HG02970 (cell line): ENCODE results near the gene PLIN5.

Experiments used
- ATAC-seq: cut with Tn5 transposase; IDR thresholded peaks from one replicate; pipeline ENCODE4 v1.9.1; 2021; ENCODE audit warnings: mild to moderate bottlenecking, moderate library complexity, moderate number of reproducible peaks; ENCODE audit not compliant: unreplicated experiment, low FRiP score

Gene PLIN5

GRCh38 chr19:4523306-4524110 is 11.5 kb downstream of the PLIN5 start:
- no peak for ATAC-seq

DNA sequence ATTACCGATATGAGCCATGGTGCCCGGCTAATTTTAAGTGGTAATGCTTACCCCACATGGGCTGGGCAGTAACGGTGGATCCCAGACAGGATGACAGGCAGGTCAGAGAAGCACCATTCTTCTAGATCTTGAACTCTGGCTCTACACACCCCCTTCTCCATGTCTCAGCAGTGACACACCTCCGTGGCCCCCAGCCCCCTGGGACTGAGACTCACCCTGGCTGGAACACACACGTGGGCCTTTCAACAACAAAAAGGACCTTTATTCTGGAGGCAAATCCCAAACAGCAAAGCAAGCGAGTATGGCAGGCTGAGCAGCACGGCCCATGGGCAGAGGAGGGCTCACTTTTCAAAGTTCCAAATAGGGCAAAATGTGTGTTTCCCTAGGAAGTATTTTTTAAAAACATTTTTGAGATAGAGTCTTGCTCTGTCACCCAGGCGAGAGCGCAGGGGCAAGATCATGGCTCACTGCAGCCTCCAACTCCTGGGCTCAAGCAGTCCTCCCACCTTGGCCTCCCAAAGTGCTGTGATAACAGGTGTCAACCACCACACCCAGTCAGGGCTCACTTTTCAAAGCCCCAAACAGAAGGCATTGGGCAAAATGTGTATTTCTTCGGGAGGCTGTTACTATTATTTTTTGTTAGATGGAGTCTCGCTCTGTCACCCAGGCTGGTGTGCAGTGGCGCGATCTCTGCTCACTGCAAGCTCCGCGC is 12.6 kb downstream of the PLIN5 start:
- no peak for ATAC-seq

DNA sequence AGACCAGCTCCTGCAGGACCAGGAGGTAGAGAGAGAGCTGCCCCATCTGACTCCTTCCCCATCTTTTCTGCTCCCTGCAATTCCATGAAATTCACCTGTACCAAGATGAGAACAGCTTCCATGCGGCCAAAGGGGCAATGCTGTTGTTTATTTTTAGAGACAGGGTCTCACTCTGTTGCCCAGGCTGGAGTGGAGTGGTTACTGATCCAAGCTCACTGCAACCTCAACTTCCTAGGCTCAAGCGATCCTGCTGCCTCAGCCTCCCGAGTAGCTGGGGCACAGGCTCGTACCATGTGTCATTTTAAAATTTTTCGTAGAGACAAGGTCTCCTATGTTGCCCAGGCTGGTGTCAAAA is 13.2 kb downstream of the PLIN5 start:
- no peak for ATAC-seq

GRCh38 chr19:4521170-4521887 is 13.7 kb downstream of the PLIN5 start:
- no peak for ATAC-seq

DNA sequence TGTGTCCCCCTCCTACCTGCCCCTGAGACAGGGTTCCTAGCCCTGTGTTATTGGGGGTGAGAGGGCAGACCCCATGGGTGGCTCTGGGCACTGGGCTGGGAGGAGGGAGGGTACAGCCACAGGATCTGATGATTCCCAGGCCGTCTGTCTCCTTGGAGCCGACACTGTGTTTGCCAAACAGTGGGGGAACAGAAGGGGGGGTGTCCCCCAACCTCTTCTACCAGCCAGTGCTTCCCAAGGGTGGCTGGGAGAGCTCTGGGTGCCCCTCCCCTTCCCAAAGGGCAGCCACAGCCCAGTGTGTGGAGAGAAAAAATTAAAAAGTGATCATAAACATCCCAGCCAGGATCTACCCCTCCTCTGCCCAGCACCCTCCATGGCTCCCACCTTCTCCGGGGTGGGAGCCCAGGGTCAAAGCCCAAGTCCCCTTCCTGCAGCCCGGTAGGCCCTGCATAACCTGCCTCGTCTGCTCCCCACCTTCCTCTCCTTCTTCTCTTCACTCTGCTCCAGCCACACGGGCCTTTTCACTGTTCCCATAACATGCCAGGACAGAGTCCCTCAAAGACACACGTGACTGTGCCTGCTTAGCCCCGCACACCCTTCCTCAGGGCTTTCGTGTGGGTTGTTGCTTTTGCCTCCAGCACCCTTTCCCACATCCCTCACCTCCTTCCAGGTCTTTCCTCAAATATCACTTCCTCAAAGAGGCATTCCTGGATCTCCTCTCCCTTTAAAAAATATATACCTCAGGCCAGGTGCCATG is 15.3 kb downstream of the PLIN5 start:
- no peak for ATAC-seq

- ATAC-seq = no peak
These were observed 15.9 kb downstream of the PLIN5 start for GRCh38 chr19:4519172-4519496.

GRCh38 chr19:4518345-4519171 is 16.5 kb downstream of the PLIN5 start, which contains the start of gene PLIN4:
Gene PLIN4 (minus strand): TSS chr19:4518486. CDS start chr19:4518272, 214 bp downstream.
- ATAC-seq = no peak

GRCh38 chr19:4517451-4518057 is 17.5 kb downstream of the PLIN5 start:
- no peak for ATAC-seq

GRCh38 chr19:4516939-4517300 is 18.1 kb downstream of the PLIN5 start:
- ATAC-seq = no peak

DNA sequence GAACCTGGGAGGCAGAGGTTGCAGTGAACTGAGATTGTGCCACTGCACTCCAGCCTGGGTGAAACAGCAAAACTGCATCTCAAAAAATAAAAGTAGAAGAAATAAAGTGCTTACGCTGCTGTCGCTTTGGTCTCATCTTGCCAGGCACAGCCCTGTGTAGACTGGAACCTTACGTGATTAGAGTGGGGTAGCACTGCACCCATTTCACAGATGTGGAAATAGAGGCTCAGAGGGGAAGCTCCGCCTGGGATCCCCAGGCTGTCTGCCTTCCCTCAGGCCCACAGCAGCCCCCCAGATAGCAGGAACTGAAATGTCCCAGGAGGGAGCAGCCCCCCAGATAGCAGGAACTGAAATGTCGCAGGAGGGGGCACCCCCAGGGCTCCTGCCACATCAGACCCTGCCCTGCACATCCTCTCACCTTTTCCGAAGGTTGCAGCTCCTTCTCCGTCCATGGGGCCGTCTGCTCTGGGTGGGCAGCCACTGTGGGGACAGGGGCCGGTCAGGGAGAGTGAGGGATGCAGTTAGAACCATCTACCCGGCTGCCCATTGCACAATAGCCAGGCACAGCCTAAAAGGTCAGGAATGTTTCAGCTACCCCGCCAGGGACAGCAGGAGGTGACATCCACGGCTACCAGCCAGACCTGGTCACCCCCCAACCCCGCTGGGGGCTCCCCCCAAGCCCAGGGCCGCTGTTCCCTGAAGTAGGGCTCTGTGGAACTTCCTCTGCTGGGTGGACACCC is 18.7 kb downstream of the PLIN5 start:
- ATAC-seq = no peak

DNA sequence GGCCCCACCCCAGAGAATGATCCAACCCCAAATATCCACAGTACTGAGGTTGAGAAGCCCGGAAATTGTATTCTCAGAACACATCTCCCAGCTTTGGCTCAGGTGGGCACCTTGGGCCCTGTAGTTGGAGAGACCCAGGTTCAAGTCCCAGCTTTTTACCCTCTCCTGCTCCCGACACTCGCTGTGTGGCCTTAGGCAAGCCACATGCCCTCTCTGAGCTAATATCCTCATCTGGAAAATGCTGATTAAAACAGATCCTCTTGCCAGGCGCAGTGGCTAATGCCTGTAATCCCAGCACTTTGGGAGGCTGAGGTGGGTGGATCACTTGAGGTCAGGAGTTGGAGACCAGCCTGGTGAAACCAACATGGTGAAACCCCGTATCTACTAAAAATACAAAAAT is 19.3 kb downstream of the PLIN5 start:
- ATAC-seq = no peak

GRCh38 chr19:4513248-4513647 is 21.8 kb downstream of the PLIN5 start:
- no peak for ATAC-seq

DNA sequence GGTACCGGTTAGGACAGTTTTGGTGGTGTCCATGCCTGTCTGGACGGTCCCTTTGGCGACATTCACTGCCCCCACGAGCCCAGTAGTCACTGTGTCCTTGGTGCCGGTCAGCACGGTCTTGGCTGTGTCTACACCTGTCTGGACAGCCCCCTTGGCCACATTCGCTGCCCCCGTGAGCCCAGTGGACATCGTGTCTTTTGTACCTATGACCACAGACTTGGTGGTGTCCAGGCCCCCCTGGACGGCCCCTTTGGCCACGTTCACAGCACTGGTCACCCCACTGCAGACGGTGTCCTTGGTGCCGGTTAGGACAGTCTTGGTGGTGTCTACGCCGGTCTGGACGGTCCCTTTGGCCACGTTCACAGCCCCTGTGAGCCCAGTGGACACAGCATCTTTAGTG is 23.0 kb downstream of the PLIN5 start:
- no peak for ATAC-seq

DNA sequence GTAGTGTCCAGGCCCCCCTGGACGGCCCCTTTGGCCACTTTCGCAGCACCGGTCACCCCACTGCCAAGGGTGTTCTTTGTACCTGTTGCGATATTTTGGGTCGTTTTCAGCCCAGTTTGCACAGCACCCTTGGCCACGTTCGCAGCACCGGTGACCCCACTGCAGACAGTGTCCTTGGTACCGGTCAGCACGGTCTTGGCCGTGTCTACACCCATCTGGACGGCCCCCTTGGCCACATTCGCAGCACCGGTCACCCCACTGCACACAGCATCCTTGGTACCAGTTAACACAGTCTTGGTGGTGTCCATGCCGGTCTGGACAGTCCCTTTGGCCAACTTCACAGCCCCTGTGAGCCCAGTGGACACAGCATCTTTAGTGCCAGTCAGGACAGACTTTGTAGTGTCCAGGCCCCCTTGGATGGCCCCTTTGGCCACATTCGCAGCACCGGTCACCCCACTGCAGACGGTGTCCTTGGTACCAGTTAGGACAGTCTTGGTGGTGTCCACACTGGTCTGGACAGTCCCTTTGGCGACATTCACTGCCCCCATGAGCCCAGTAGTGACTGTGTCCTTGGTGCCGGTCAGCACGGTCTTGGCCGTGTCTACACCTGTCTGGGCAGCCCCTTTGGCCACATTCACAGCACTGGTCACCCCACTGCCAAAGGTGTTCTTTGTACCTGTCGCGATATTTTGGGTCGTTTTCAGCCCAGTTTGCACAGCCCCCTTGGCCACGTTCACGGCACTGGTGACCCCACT is 23.5 kb downstream of the PLIN5 start:
- ATAC-seq = no peak

GRCh38 chr19:4510435-4511255 is 24.4 kb downstream of the PLIN5 start:
- no peak for ATAC-seq

- no peak for ATAC-seq
These were observed 26.3 kb downstream of the PLIN5 start for GRCh38 chr19:4508698-4509097.

DNA sequence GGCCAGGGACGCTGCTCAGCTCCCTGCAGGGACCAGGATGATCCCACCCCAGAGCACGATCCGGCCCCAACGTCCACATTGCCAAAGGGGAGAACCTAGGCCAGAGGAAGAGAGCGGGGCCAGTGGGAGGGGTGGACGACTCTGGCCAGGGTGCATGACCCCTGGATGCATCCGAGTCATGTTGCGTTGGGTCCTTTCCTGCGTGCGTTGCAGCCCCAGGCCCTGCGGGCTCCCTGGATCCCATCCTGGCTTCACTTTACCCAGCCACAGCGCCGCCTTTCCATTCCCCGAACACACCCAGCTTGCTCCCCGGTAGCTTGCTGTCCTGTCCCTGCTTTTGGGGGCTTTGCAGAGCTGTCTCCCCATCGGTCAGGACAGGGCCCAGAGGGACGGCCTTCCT is 27.2 kb downstream of the PLIN5 start:
- ATAC-seq = no peak

GRCh38 chr19:4507150-4507452 is 27.9 kb downstream of the PLIN5 start:
- no peak for ATAC-seq
